Transverse colon (tissue), 4 donors: ENCODE measurements around the gene LRATD1. TPM values are rescaled to one million over a fixed set of nuclear protein-coding genes. Genes with fewer than 3 reads are reported as not detected.

Experiments
- DNase-seq: peaks from one replicate; pipeline ENCODE4 v3.0.0-alpha.2; 2019
- H3K27ac ChIP-seq, 4 donors: fragments of 200-600 bp; sonication (generic); 2 replicates each; pipeline ENCODE4 v1.5.1; 2016 to 2018; ENCODE audit warnings: inconsistent platforms in 4 of 4
- H3K27me3 ChIP-seq: fragments of 200-600 bp; sonication (generic); 2 replicates; pipeline ENCODE4 v1.5.1; 2017; ENCODE audit warnings: inconsistent platforms
- H3K36me3 ChIP-seq, 4 donors: fragments of 200-600 bp; sonication (generic); 2 replicates each; pipeline ENCODE4 v1.5.1; 2017 to 2019; ENCODE audit warnings: inconsistent platforms in 4 of 4
- H3K4me1 ChIP-seq, 4 donors: fragments of 200-600 bp; sonication (generic); 2 replicates each; pipeline ENCODE4 v1.5.1; 2017 to 2020; ENCODE audit warnings: inconsistent platforms in 4 of 4
- H3K4me3 ChIP-seq, 4 donors: fragments of 200-600 bp; sonication (generic); 1 replicate in 1 of 4; 2 replicates in 3 of 4; pipeline versions ENCODE4 v1.5.1 to v1.6.1; 2017 to 2019; ENCODE audit warnings: inconsistent platforms in 4 of 4
- H3K9me3 ChIP-seq, 2 donors: fragments of 200-600 bp; sonication (generic); 2 replicates each; pipeline ENCODE4 v1.5.1; 2017 to 2019; ENCODE audit warnings: inconsistent platforms in 2 of 2
- EP300 ChIP-seq: sonication (generic); formaldehyde crosslinking; IDR thresholded peaks from one replicate; pipeline ENCODE4 v1.6.1; 2017; ENCODE audit warnings: antibody characterized with exemption, low read depth
- POLR2A ChIP-seq: fragments of 450-650 bp; IDR thresholded peaks from one replicate; pipeline ENCODE4 v1.6.1; 2016; ENCODE audit warnings: antibody characterized with exemption, mild to moderate bottlenecking, moderate library complexity
- POLR2AphosphoS5 ChIP-seq, 3 donors: sonication (generic); formaldehyde crosslinking; IDR thresholded peaks; one replicate each; pipeline ENCODE4 v1.6.1; 2016; ENCODE audit warnings: antibody characterized with exemption in 3 of 3
- WGBS, 2 donors: methylation state at CpG; one replicate each; pipeline ENCODE4 v1.1.5; 2018; ENCODE audit warnings: low coverage in 1 of 2; 5-methylcytosine and 5-hydroxymethylcytosine counted together
- in situ Hi-C, 4 donors: fragments of 200-750 bp; cut with MboI; loops; one replicate each; pipeline versions ENCODE4 v1.15.0 to v1.15.1; 2017; ENCODE audit warnings: low sequenced_read_pairs in 3 of 4, low pct_ligation_motif_present in 1 of 4, low pct_unique_long_range_greater_than_20kb in 1 of 4
- intact Hi-C: fragments of 100-400 bp; cut with DNase I; formaldehyde crosslinking; loops from one replicate; pipeline ENCODE4 v1.15.1; 2023; ENCODE audit warnings: low total_unique reads
- total RNA-seq, 4 donors: library from RNA; depleted of rRNA; stranded (reverse); fragments of >200 nt; gene quantifications; one replicate each; pipeline ENCODE4 v1.1.0, GENCODE V29; 2016
- TF ChIP-seq, protein P1 (sequence below), 5 experiments: fragments of 200-600 bp in 3 of 5; fragments of 450-650 bp in 2 of 5; sonication (generic) in 3 of 5; IDR thresholded peaks; 1 replicate in 2 of 5; 2 replicates in 3 of 5; pipeline ENCODE4 v1.5.1; 2016 to 2017; ENCODE audit warnings: antibody characterized with exemption in 5 of 5, inconsistent platforms in 3 of 5, mild to moderate bottlenecking in 2 of 5, moderate library complexity in 1 of 5

Gene LRATD1
- total RNA-seq, 4 donors from 2014 or later: 87.6 to 151 (median 118) TPM

DNA sequence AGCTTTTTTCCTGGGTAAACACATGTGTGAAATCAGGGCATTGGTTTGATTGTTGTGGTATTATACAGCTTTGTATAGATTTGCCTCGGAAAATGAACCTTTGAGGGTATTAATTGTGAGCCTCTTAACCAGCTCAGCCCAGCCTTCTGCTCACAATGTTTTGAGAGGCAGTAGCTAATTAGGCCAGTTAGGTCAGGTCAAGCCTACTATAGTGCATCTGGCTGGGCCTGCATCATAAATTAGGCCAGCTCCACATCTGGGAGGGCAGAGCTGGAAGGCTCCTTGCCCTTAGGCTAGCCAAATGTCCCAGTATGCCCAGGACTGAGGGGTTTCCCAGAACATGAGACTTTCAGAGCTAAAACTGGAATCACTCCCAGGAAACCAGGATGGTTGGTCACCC is 43.0 kb downstream of the LRATD1 start:
- Histone ChIP-seq H3K36me3 (no peaks in the 10 kb centered on the region), H3K4me3 (no peak overlapping the region), H3K4me1 (no peaks in the 10 kb centered on the region), H3K27ac (no peak overlapping the region), H3K27me3 (no peaks in the 10 kb centered on the region), H3K9me3 (no peaks in the 10 kb centered on the region)
- DNase-seq: no peak
- in situ Hi-C loops: no loop called here
- intact Hi-C loops: no loop called here
- TF ChIP-seq EP300 (no peak), POLR2A (no peak), POLR2AphosphoS5 (IDR thresholded peaks at IDR 0.05) (no peak)
- TF ChIP-seq, protein P1, sequence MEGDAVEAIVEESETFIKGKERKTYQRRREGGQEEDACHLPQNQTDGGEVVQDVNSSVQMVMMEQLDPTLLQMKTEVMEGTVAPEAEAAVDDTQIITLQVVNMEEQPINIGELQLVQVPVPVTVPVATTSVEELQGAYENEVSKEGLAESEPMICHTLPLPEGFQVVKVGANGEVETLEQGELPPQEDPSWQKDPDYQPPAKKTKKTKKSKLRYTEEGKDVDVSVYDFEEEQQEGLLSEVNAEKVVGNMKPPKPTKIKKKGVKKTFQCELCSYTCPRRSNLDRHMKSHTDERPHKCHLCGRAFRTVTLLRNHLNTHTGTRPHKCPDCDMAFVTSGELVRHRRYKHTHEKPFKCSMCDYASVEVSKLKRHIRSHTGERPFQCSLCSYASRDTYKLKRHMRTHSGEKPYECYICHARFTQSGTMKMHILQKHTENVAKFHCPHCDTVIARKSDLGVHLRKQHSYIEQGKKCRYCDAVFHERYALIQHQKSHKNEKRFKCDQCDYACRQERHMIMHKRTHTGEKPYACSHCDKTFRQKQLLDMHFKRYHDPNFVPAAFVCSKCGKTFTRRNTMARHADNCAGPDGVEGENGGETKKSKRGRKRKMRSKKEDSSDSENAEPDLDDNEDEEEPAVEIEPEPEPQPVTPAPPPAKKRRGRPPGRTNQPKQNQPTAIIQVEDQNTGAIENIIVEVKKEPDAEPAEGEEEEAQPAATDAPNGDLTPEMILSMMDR (IDR thresholded peaks at IDR 0.05): no peak
- 29 to 74% methylated on average over 1 of the region's 1 CpG for WGBS, 2 donors

DNA sequence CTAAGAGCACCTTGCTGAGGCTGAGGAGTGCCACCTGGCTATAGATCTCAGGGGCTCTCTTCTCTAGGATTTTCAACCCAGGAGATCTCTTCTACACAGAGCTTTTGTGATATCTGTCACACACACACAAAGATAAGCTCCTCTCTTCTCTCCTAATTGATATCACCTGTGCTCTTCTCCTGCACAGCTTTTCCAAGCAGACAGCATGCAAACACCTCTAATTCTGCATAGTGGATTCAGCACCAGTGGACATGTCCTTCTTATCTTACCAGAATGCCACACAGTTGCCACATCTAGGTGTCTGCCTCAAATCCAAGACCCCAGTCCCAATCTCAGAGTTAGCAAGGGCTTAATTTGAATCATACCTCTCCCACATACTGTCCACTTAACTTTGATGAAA is 43.9 kb downstream of the LRATD1 start:
- no peak overlapping the region for H3K4me3 ChIP-seq
- no peaks in the 10 kb centered on the region for H3K9me3 ChIP-seq
- H3K27ac ChIP-seq: no peak overlapping the region
- H3K4me1 ChIP-seq: no peaks in the 10 kb centered on the region
- in situ Hi-C loops: no loop called here
- intact Hi-C loops: no loop called here
- no peaks in the 10 kb centered on the region for H3K36me3 ChIP-seq
- DNase-seq: no peak
- H3K27me3 ChIP-seq: no peaks in the 10 kb centered on the region
- TF ChIP-seq EP300 (no peak), POLR2AphosphoS5 (IDR thresholded peaks at IDR 0.05) (no peak), POLR2A (no peak)
- TF ChIP-seq, protein P1 (IDR thresholded peaks at IDR 0.05): no peak

DNA sequence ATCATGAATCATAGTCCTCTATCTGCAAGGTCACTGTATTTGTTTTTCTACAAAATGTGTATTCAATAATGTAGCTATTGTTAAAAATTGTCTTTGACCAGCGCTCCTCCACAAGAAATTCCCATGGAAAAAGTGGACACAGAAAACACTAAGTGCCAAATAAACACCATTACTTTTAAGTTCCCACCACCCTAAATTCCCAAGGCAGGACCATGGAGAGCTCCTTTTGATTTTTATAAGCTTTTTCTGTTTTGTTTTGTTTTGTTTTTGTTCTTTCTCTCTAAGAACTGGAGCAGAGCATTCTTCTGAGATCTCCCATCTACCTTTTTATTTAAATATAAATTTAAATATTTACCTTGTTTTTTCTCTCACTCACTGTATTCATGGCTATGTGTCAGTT is 44.5 kb downstream of the LRATD1 start:
- no peaks in the 10 kb centered on the region for H3K36me3 ChIP-seq
- no peak overlapping the region for H3K4me3 ChIP-seq
- H3K27ac ChIP-seq: no peak overlapping the region
- intact Hi-C loops: no loop called here
- in situ Hi-C loops: no loop called here
- TF ChIP-seq POLR2A (no peak), EP300 (no peak), POLR2AphosphoS5 (IDR thresholded peaks at IDR 0.05) (no peak)
- TF ChIP-seq, protein P1 (IDR thresholded peaks at IDR 0.05): no peak
- H3K4me1 ChIP-seq: no peaks in the 10 kb centered on the region
- H3K27me3 ChIP-seq: no peaks in the 10 kb centered on the region
- no peak for DNase-seq
- 67 to 75% methylated on average over 1 of the region's 1 CpG for WGBS, 2 donors
- H3K9me3 ChIP-seq: no peaks in the 10 kb centered on the region

DNA sequence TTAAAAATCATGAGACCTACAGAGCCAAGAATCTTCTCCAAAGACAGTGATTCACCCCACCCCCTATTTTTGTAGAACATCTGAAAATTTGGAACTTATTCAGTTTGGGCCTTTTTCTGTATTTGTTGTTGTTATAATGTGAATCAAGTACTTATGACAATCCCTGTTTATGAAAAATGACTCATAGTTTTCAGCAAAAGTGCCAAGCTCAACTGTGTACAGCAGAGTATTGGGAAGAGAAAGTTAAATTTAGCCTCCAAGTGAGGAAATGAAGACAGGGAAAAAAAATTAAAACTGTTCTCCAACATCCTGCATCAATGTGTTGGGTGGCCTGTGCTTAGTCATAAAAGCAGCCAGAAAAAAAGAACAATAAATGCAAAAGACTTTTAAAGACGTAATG is 46.2 kb downstream of the LRATD1 start:
- Histone ChIP-seq H3K9me3 (no peaks in the 10 kb centered on the region), H3K36me3 (no peaks in the 10 kb centered on the region), H3K27ac (no peak overlapping the region), H3K4me1 (no peaks in the 10 kb centered on the region), H3K27me3 (no peaks in the 10 kb centered on the region), H3K4me3 (no peak overlapping the region)
- intact Hi-C loops (no loop called here), in situ Hi-C loops (no loop called here)
- TF ChIP-seq POLR2AphosphoS5 (IDR thresholded peaks at IDR 0.05): no peak
- TF ChIP-seq EP300: no peak
- TF ChIP-seq, protein P1 (IDR thresholded peaks at IDR 0.05): no peak
- TF ChIP-seq POLR2A: no peak
- no peak for DNase-seq
- 64 to 65% methylated on average over 1 of the region's 1 CpG for WGBS, 2 donors
